Measurements from ENCODE around the gene CHN2. TPM values are rescaled to one million over a fixed set of nuclear protein-coding genes. Genes with fewer than 3 reads are reported as not detected.

The CHN2 gene
- polyA plus RNA-seq, 1 donor from 2014 or later, result 136 TPM

- peak; percentile 92 for TF ChIP-seq REST (IDR thresholded peaks at IDR 0.05; ENCODE audit: borderline replicate concordance)
These were observed 1.0 kb upstream of the CHN2 start (continued) for GRCh38 chr7:29193316-29194205.

- Histone ChIP-seq H4K20me1 (ENCODE audit: insufficient read depth) (no peaks in the 10 kb centered on the region), H3K36me3 (ENCODE audit: insufficient read depth, low read length) (no peaks in the 10 kb centered on the region), H3K9me2 (ENCODE audit: insufficient read depth, low read length) (no peaks in the 10 kb centered on the region), H3K4me2 (ENCODE audit: low read length) (no peak overlapping the region), H2AFZ (ENCODE audit: low read depth, low read length) (peak overlapping the region; percentile 29), H3K27ac (ENCODE audit: low read length) (peak overlapping the region; percentile 97), H3K4me3 (ENCODE audit: low read length) (peak overlapping the region; percentile 87), H3K9ac (ENCODE audit: low read length) (peak overlapping the region; percentile 98), H3K9me3 (ENCODE audit: low read length) (no peaks in the 10 kb centered on the region), H3F3A (ENCODE audit: insufficient read depth, low read length, poor library complexity, severe bottlenecking) (peaks cover 16% of the 10 kb centered on the region), H3K27me3 (ENCODE audit: insufficient read depth, low read depth, low read length) (no peaks in the 10 kb centered on the region), H3K79me2 (replicated peaks; ENCODE audit: insufficient read depth, low read length) (peaks cover 60% of the 10 kb centered on the region)
- TF ChIP-seq EP300 (conservative IDR thresholded peaks at IDR 0.05; ENCODE audit: poor library complexity, severe bottlenecking), result no peak
- TF ChIP-seq POLR2AphosphoS5 (IDR thresholded peaks at IDR 0.05), result no peak
- TF ChIP-seq RAD21 (conservative IDR thresholded peaks at IDR 0.05), result no peak
- TF ChIP-seq EZH2 (IDR thresholded peaks at IDR 0.05; ENCODE audit: borderline replicate concordance, insufficient read depth, low read length, poor library complexity, severe bottlenecking), result no peak
- no peak for TF ChIP-seq REST (IDR thresholded peaks at IDR 0.05; ENCODE audit: borderline replicate concordance)
- TF ChIP-seq CTCF (IDR thresholded peaks at IDR 0.05; ENCODE audit: poor library complexity, severe bottlenecking), result no peak
- TF ChIP-seq SMC3 (conservative IDR thresholded peaks at IDR 0.05; ENCODE audit: poor library complexity), result no peak
- no peak for TF ChIP-seq TAF1 (IDR thresholded peaks at IDR 0.05; ENCODE audit: low read depth)
- TF ChIP-seq MXI1 (conservative IDR thresholded peaks at IDR 0.05; ENCODE audit: poor library complexity, severe bottlenecking), result no peak
These were observed 375 bp upstream of the CHN2 start for GRCh38 chr7:29194206-29194593.
